Endothelial cell of umbilical vein (primary cell): ENCODE data around the gene MLPH.

Experiments used
- CTCF ChIP-seq, 2 donors: IDR thresholded peaks; 1 replicate in 1 of 2; 2 replicates in 1 of 2; pipeline ENCODE4 v1.5.1; 2011; ENCODE audit warnings: low read length in 2 of 2, mild to moderate bottlenecking in 2 of 2, moderate library complexity in 2 of 2, control low read depth in 1 of 2, inconsistent platforms in 1 of 2, low read depth in 1 of 2; ENCODE audit not compliant: insufficient read depth in 1 of 2; ENCODE audit errors: extremely low read depth in 1 of 2
- EZH2 ChIP-seq: IDR thresholded peaks from 2 replicates; pipeline ENCODE4 v1.6.1; 2012; ENCODE audit warnings: borderline replicate concordance, low read depth, mild to moderate bottlenecking, moderate library complexity, low read length, inconsistent platforms; ENCODE audit not compliant: severe bottlenecking
- FOS ChIP-seq: IDR thresholded peaks from 2 replicates; pipeline ENCODE4 v1.6.1; 2011; ENCODE audit warnings: mild to moderate bottlenecking, low read length, moderate library complexity, borderline replicate concordance; ENCODE audit not compliant: insufficient read depth
- GATA2 ChIP-seq: IDR thresholded peaks from 2 replicates; pipeline ENCODE4 v1.7.0; 2011; ENCODE audit warnings: low read depth, mild to moderate bottlenecking, moderate library complexity, mixed read lengths, low read length; ENCODE audit not compliant: insufficient read length, insufficient read depth
- JUN ChIP-seq: IDR thresholded peaks from 2 replicates; pipeline ENCODE4 v1.6.1; 2011; ENCODE audit warnings: borderline replicate concordance, low read depth; ENCODE audit not compliant: insufficient read length, insufficient read depth
- MAX ChIP-seq: IDR thresholded peaks from 2 replicates; pipeline ENCODE4 v1.6.1; 2011; ENCODE audit not compliant: insufficient read depth, insufficient read length
- MYC ChIP-seq: IDR thresholded peaks from one replicate; pipeline ENCODE4 v1.6.1; 2011; ENCODE audit warnings: mild to moderate bottlenecking, low read depth, low read length
- POLR2A ChIP-seq: IDR thresholded peaks from 2 replicates; pipeline ENCODE4 v1.6.1; 2012; ENCODE audit warnings: low read depth, mild to moderate bottlenecking, control low read depth, low read length
- POLR2AphosphoS5 ChIP-seq: IDR thresholded peaks from 2 replicates; pipeline ENCODE4 v1.6.1; 2012; ENCODE audit warnings: low read depth, mild to moderate bottlenecking, control low read depth, low read length, moderate library complexity; ENCODE audit not compliant: insufficient read depth

DNA sequence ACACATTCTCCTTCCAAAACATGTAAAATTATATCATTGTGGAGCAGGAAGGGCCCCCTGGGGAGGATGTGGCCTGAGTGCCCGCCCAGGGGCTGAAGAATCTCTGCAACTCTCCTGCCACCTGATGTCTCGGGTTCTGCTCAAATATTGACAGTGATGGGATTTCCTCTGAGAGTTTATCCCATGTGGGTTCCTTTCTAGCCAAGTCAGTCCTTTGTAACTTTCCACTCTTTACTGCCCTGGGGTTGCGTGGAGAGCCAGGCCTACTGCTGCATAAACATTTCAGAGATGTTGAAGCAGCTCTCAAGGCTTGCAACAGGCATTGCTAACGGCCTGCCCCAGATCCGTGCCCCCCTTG, 107.4 kb downstream of the MLPH start:
- no peak for TF ChIP-seq EZH2
- TF ChIP-seq CTCF (IDR thresholded peaks at IDR 0.05; ENCODE audit: extremely low read depth in 1 of 2, insufficient read depth in 1 of 2, low read depth in 1 of 2, low read length in 2 of 2) = no peak
- TF ChIP-seq MAX = no peak
- no peak for TF ChIP-seq FOS
- TF ChIP-seq POLR2AphosphoS5 = no peak
- TF ChIP-seq POLR2A = no peak
- no peak for TF ChIP-seq JUN
- TF ChIP-seq MYC = no peak
- no peak for TF ChIP-seq GATA2
